Pancreas (tissue), 10 donors: Measurements from ENCODE around the gene LPIN1. TPM values are rescaled to one million over a fixed set of nuclear protein-coding genes. Genes with fewer than 3 reads are reported as not detected.

Experiments used
- ATAC-seq, 4 donors: fragments of 200-7000 bp; cut with Tn5 transposase; one replicate each; pipeline versions ENCODE4 v1.8.0 to v1.9.1; 2020; ENCODE audit warnings: mild to moderate bottlenecking in 4 of 4, moderate library complexity in 4 of 4
- DNase-seq, 6 donors: peaks; one replicate each; pipeline ENCODE4 v3.0.0-alpha.2; 2020
- FAIRE-seq: peaks from 2 replicates; lab custom pipeline; 2012; peaks lifted over from hg19 to GRCh38; lab: Jason Lieb, UNC
- H3K27ac ChIP-seq, 4 donors: fragments of 200-600 bp; sonication (generic); 1 replicate in 3 of 4; 2 replicates in 1 of 4; pipeline versions ENCODE4 v1.5.0 to v1.8.0; 2020
- H3K27me3 ChIP-seq, 4 donors: fragments of 200-600 bp; one replicate each; pipeline ENCODE4 v1.8.0; 2021
- H3K36me3 ChIP-seq, 3 donors: fragments of 200-600 bp; sonication (generic) in 1 of 3; one replicate each; pipeline versions ENCODE4 v1.5.0 to v1.8.0; 2020 to 2021
- H3K4me1 ChIP-seq, 3 donors: fragments of 200-600 bp; one replicate each; pipeline ENCODE4 v1.8.0; 2021
- H3K4me3 ChIP-seq, 4 donors: fragments of 200-600 bp; sonication (generic) in 2 of 4; one replicate each; pipeline versions ENCODE4 v1.5.0 to v1.8.0; 2020 to 2021
- H3K9me3 ChIP-seq, 4 donors: fragments of 200-600 bp; one replicate each; pipeline ENCODE4 v1.8.0; 2021
- WGBS, 2 donors: extraction: QIAGEN DNeasy Blood & Tissue Kit; methylation state at CpG; one replicate each; pipeline ENCODE4 v1.1.7; 2013; 5-methylcytosine and 5-hydroxymethylcytosine counted together
- intact Hi-C, 3 donors: fragments of 100-400 bp; cut with DNase I; formaldehyde crosslinking; loops; one replicate each; pipeline versions ENCODE4 v1.11.1 to v1.14.2; 2022
- polyA plus RNA-seq, 2 donors: library from polyadenylated mRNA; stranded (reverse); fragments of 200-250 nt; gene quantifications; one replicate each; pipeline ENCODE4 v1.2.3, GENCODE V29; 2013
- total RNA-seq, 6 donors: library from RNA; stranded (reverse); fragmentation: NEBNext Ultra II Directional in 4 of 6; extraction: Animal tissue kit (Norgen Biotek cat#: 25700) in 4 of 6; gene quantifications; one replicate each; pipeline versions ENCODE4 v1.2.1 to v1.2.4, GENCODE V29; 2021 to 2023
- TF ChIP-seq, protein P1 (sequence below), 4 donors: fragments of 200-600 bp; sonication (generic) in 3 of 4; IDR thresholded peaks; one replicate each; pipeline versions ENCODE4 v1.5.0 to v1.8.0; 2021; ENCODE audit warnings: antibody characterized with exemption in 4 of 4
- donor health status: healthy with polysubstance abuse.
- donor health status: DM: no; HTN: no; CAD: no; lungs with moderate emphysema.
- donor health status: DM: no; HTN: no; CAD: no.
- donor health status: control.
- donor health status: control.
- donor health status: Bipolar disorder and iron deficiency.
- donor health status: DM: yes; HTN: yes; CAD: no.
- donor health status: DM: no; HTN: no; CAD: no.
- donor health status: DM: no; HTN: no; CAD: no.
- donor health status: DM: yes; HTN: yes; CAD: no.

The LPIN1 gene
- total and polyA plus RNA-seq, 8 donors: 7.4 to 16.5 (median 9.9) TPM

DNA sequence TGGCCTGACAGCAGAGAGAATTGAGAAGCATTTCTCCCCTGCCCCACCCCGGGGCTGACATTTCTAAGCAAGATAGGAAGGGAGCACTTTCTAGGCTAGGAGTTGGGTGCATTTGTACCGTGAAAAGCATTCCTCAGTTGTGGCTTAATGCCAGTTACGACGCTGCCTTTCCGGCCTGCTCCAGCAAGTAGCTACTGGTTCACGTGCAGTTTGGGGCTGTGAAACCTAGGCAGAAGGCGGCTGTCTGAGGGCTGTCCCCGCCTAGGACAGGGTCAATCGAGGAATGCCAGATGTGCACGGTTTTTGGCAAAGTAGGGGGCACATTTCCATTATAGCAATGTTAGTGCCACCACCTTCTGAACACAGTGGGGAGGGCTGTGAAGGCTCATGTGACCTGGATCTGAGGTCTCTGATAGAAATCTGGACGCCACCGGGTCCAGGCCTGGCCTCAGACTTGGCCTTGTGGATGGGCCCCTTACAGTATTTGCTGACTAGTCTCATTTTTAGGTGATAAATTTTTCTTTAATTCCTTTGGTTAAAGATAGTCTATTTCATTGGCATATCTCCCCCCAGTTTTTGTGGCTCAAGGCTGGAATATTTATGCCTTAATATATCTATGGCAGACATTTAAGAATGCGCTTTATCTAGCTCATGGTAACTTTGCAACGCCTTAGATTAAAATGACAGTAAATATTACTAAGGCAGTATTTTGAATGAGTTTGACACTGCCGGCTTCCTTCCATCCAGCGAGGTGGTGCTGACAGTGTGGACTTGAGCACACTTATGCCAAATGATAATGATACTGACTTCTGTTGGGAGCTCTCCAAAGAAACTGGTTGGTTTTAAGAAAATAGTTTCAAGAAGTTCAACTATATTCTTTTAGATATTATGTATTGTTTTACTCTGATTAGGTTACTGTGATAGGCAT lies 78.7 kb downstream of the LPIN1 start:
- intact Hi-C loops: loop anchor here in 1 of 3 donors (10.0 kb wide), 1 partner anchor 1180 kb away; no protein-coding TSS in a partner anchor
- TF ChIP-seq, protein P1, sequence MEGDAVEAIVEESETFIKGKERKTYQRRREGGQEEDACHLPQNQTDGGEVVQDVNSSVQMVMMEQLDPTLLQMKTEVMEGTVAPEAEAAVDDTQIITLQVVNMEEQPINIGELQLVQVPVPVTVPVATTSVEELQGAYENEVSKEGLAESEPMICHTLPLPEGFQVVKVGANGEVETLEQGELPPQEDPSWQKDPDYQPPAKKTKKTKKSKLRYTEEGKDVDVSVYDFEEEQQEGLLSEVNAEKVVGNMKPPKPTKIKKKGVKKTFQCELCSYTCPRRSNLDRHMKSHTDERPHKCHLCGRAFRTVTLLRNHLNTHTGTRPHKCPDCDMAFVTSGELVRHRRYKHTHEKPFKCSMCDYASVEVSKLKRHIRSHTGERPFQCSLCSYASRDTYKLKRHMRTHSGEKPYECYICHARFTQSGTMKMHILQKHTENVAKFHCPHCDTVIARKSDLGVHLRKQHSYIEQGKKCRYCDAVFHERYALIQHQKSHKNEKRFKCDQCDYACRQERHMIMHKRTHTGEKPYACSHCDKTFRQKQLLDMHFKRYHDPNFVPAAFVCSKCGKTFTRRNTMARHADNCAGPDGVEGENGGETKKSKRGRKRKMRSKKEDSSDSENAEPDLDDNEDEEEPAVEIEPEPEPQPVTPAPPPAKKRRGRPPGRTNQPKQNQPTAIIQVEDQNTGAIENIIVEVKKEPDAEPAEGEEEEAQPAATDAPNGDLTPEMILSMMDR (IDR thresholded peaks at IDR 0.05): no peak
- no peak for DNase-seq
- ATAC-seq: no peak
- Histone ChIP-seq H3K27me3 (no peaks in the 10 kb centered on the region), H3K36me3 (peaks cover 0 to 7% (median 0%) of the 10 kb centered on the region in 3 donors), H3K27ac (no peak overlapping the region), H3K4me1 (peaks cover 12 to 15% (median 12%) of the 10 kb centered on the region in 3 donors), H3K9me3 (no peaks in the 10 kb centered on the region), H3K4me3 (no peak overlapping the region)
- WGBS, 2 donors: 77 to 86% methylated on average over 16 of the region's 16 CpGs
- FAIRE-seq: no peak

DNA sequence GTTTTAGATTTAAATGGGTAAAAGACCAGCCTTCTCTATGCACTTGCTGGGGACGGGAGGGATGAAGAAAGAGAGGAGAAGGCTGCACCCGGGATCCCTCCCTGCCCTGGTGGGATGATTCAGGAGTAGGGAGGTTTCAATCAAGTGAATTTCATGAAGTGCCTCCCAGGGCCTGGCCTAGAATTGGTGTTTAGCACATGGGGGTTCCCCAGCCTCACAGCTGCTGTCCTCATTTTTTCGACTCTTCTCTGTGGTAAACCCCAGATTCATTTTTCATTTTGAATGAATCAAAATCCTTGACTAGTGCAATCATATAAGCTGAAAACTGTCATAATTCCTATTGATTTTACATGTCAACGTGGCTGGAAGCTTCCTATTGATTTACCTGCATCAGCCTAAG lies 81.1 kb downstream of the LPIN1 start:
- Histone ChIP-seq H3K4me3 (no peak overlapping the region), H3K27me3 (no peaks in the 10 kb centered on the region), H3K36me3 (peaks cover 0 to 7% (median 0%) of the 10 kb centered on the region in 3 donors), H3K27ac (no peak overlapping the region), H3K9me3 (no peaks in the 10 kb centered on the region), H3K4me1 (peaks cover 12 to 22% (median 21%) of the 10 kb centered on the region in 3 donors)
- TF ChIP-seq, protein P1 (IDR thresholded peaks at IDR 0.05): no peak
- ATAC-seq (no peak), FAIRE-seq (no peak), DNase-seq (no peak)
- intact Hi-C loops: loop anchor here in 1 of 3 donors (10.0 kb wide), 1 partner anchor 1177 kb away; no protein-coding TSS in a partner anchor
- WGBS, 2 donors: 78 to 82% methylated on average over 4 of the region's 4 CpGs

DNA sequence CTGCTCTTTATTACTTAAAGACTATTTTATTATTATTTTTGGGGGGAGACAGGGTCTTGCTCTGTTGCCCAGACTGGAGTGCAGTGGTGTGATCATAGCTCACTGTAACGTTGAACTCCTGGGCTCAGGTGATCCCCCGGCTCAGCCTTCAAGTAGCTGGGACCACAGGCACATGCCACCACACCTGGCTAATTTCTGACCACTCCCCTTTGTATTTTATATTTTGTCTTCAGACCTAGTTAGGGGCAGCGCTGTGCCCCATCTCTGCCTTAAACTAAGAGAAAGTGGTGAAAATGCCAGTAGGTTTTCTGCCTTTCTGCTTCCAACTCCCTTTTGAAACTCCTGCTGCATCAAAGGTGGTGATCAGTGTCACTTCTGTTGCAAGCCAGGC lies 82.5 kb downstream of the LPIN1 start:
- DNase-seq (peak in 1 of 6 donors; percentile 52), FAIRE-seq (no peak), ATAC-seq (peak in 1 of 4 donors; percentile 45)
- peaks cover 0 to 7% (median 0%) of the 10 kb centered on the region in 3 donors for H3K36me3 ChIP-seq
- TF ChIP-seq, protein P1 (IDR thresholded peaks at IDR 0.05): no peak
- H3K27ac ChIP-seq: peak overlapping the region in 3 of 4 donors; percentile 51 to 84 (median 76)
- no peaks in the 10 kb centered on the region for H3K27me3 ChIP-seq
- H3K4me3 ChIP-seq: no peak overlapping the region
- no peaks in the 10 kb centered on the region for H3K9me3 ChIP-seq
- 71 to 91% methylated on average over 3 of the region's 3 CpGs for WGBS, 2 donors
- H3K4me1 ChIP-seq: peaks cover 12 to 22% (median 21%) of the 10 kb centered on the region in 3 donors
- intact Hi-C loops: loop anchor here in 1 of 3 donors (10.0 kb wide), 1 partner anchor 1176 kb away; no protein-coding TSS in a partner anchor

DNA sequence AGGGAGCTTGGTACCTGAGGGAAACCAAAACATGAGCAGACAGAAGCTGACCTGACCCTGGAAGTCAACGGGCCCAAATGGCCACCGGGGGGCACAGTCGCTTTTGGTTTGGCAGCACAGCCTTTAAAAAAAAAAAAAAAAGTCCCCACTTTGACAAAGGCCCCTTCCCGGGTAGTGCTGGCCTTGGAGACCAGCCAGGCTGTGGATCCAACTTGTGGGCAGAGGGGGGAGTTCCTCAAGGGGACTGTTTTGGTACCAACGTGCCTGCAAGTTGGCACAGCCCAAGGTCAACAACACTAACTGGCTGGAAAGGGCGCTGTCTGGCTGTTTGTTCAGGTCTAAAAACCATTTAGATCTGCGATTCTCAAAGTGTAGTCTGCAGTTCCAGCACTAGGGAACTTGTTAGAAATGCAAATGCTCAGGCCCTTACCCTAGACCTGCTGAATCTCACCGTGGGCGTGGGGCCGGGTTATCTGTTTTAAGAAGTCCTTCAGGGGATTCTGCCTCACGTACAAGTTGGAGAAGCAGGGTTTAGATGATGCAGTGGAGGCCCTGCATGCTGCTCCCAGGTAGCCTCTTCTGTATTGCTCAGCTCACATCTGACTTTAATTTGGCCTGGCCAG lies 83.0 kb downstream of the LPIN1 start:
- peak; percentile 71 to 75 (median 72) for ATAC-seq
- Histone ChIP-seq H3K9me3 (no peaks in the 10 kb centered on the region), H3K36me3 (peaks cover 0 to 7% (median 0%) of the 10 kb centered on the region in 3 donors), H3K27ac (peak overlapping the region; percentile 13 to 84 (median 64)), H3K4me1 (peaks cover 12 to 22% (median 21%) of the 10 kb centered on the region in 3 donors), H3K27me3 (no peaks in the 10 kb centered on the region), H3K4me3 (peak overlapping the region in 1 of 4 donors; percentile 8)
- no peak for FAIRE-seq
- TF ChIP-seq, protein P1 (IDR thresholded peaks at IDR 0.05): peak in 1 of 4 donors; percentile 33
- 6 to 7% methylated on average over 11 of the region's 11 CpGs for WGBS, 2 donors
- peak in 5 of 6 donors; percentile 60 to 78 (median 76) for DNase-seq
- intact Hi-C loops: loop anchor here in 1 of 3 donors (10.0 kb wide), 1 partner anchor 1175 kb away; no protein-coding TSS in a partner anchor
